Embryonic facial prominence (tissue), 1 donor: ENCODE results near the gene OTUB2.

ENCODE experiments used
- DNase-seq: peaks from one replicate; pipeline ENCODE4 v3.0.0-alpha.2; 2016; ENCODE audit errors: extremely low spot score

The OTUB2 gene

GRCh38 chr14:94026173-94026888 is at the start of gene OTUB2:
TSS of gene OTUB2 (plus strand) at chr14:94026340. CDS start at chr14:94026538, 198 bp downstream.
- DNase-seq: peak; percentile 94

GRCh38 chr14:93976477-93977057 is 49.6 kb upstream of the OTUB2 start, which contains the start of gene ASB2:
TSS of gene ASB2 (minus strand) at chr14:93976570. CDS start at chr14:93964539, 12,031 bp downstream.
- DNase-seq: no peak

GRCh38 chr14:93977171-93977570 is 49.0 kb upstream of the OTUB2 start:
- DNase-seq: no peak

- no peak for DNase-seq
Measured at GRCh38 chr14:93977790-93978581, 48.2 kb upstream of the OTUB2 start.

- no peak for DNase-seq
Measured at GRCh38 chr14:93978735-93979134, 47.4 kb upstream of the OTUB2 start.

- no peak for DNase-seq
Measured at GRCh38 chr14:93980456-93981201, 45.5 kb upstream of the OTUB2 start.

GRCh38 chr14:93981316-93982229 is 44.6 kb upstream of the OTUB2 start:
- DNase-seq: no peak

- DNase-seq: no peak
Measured at GRCh38 chr14:93982230-93983007, 43.7 kb upstream of the OTUB2 start.

GRCh38 chr14:93984070-93984469 is 42.1 kb upstream of the OTUB2 start:
- no peak for DNase-seq

- DNase-seq: no peak
Measured at GRCh38 chr14:93984987-93985410, 41.1 kb upstream of the OTUB2 start.

GRCh38 chr14:93986955-93987354 is 39.2 kb upstream of the OTUB2 start:
- no peak for DNase-seq

GRCh38 chr14:93987376-93987775 is 38.8 kb upstream of the OTUB2 start:
- no peak for DNase-seq

GRCh38 chr14:93987815-93988476 is 38.2 kb upstream of the OTUB2 start:
- DNase-seq: no peak

GRCh38 chr14:93989939-93990338 is 36.2 kb upstream of the OTUB2 start:
- no peak for DNase-seq

- no peak for DNase-seq
Measured at GRCh38 chr14:93991212-93991611, 34.9 kb upstream of the OTUB2 start.

GRCh38 chr14:93991649-93992048 is 34.5 kb upstream of the OTUB2 start:
- no peak for DNase-seq

- DNase-seq: no peak
Measured at GRCh38 chr14:93993382-93993781, 32.8 kb upstream of the OTUB2 start.

- DNase-seq: no peak
Measured at GRCh38 chr14:93994919-93995682, 31.0 kb upstream of the OTUB2 start.
